H1 (cell line): ENCODE results near the gene GALNT1. TPM values are rescaled to one million over a fixed set of nuclear protein-coding genes. Genes with fewer than 3 reads are reported as not detected.

ENCODE experiments used
- CBX8 ChIP-seq: fragments of 300-800, 300-1000 bp; sonication (generic); IDR thresholded peaks from 2 replicates; pipeline ENCODE4 v1.7.1; 2016; ENCODE audit warnings: low read depth, low read length, borderline replicate concordance
- EP300 ChIP-seq, 2 experiments: IDR thresholded peaks; 1 replicate in 1 of 2; 2 replicates in 1 of 2; pipeline ENCODE4 v1.6.1; 2011 to 2012; ENCODE audit warnings: low read depth in 2 of 2, low read length in 2 of 2, mild to moderate bottlenecking in 2 of 2, borderline replicate concordance in 1 of 2, inconsistent platforms in 1 of 2, moderate library complexity in 1 of 2
- GABPA ChIP-seq: IDR thresholded peaks from 2 replicates; pipeline ENCODE4 v1.6.1; 2011; ENCODE audit warnings: mild to moderate bottlenecking, low read length, moderate library complexity, borderline replicate concordance; ENCODE audit not compliant: insufficient read depth
- HDAC2 ChIP-seq, 2 experiments: fragments of 300-600 bp in 1 of 2; sonication (generic) in 1 of 2; IDR thresholded peaks; 2 replicates each; pipeline ENCODE4 v1.6.1; 2011 to 2012; ENCODE audit warnings: low read depth in 2 of 2, low read length in 2 of 2, mild to moderate bottlenecking in 2 of 2, moderate library complexity in 2 of 2, borderline replicate concordance in 1 of 2, inconsistent platforms in 1 of 2
- HDAC6 ChIP-seq: IDR thresholded peaks from one replicate; pipeline ENCODE4 v1.7.1; 2012; ENCODE audit warnings: low read depth, mild to moderate bottlenecking, inconsistent platforms, low read length, moderate library complexity
- JUN ChIP-seq: IDR thresholded peaks from 2 replicates; pipeline ENCODE4 v1.6.1; 2011; ENCODE audit warnings: low read depth, mild to moderate bottlenecking, improper control_type of control experiment, low read length
- JUND ChIP-seq: IDR thresholded peaks from 2 replicates; pipeline ENCODE4 v1.6.1; 2011; ENCODE audit warnings: mild to moderate bottlenecking, improper control_type of control experiment, low read length
- KDM1A ChIP-seq: fragments of 200-600, 300-600 bp; sonication (generic); IDR thresholded peaks from 2 replicates; pipeline ENCODE4 v1.7.1; 2016; ENCODE audit warnings: mild to moderate bottlenecking, low read length, borderline replicate concordance
- KDM4A ChIP-seq: IDR thresholded peaks from one replicate; pipeline ENCODE4 v1.7.1; 2012; ENCODE audit warnings: low read depth, mild to moderate bottlenecking, moderate library complexity, low read length, inconsistent platforms; ENCODE audit not compliant: severe bottlenecking
- KDM5A ChIP-seq: fragments of 200-600 bp; IDR thresholded peaks from 2 replicates; pipeline ENCODE4 v1.7.1; 2012; ENCODE audit warnings: mild to moderate bottlenecking, low read length, inconsistent platforms, mixed read lengths
- MAX ChIP-seq: IDR thresholded peaks from 2 replicates; pipeline ENCODE4 v1.6.1; 2012; ENCODE audit warnings: inconsistent platforms
- NANOG ChIP-seq: IDR thresholded peaks from 2 replicates; pipeline ENCODE4 v1.6.1; 2011; ENCODE audit warnings: low read length, low read depth, mild to moderate bottlenecking, inconsistent platforms; ENCODE audit not compliant: insufficient read depth, poor library complexity, severe bottlenecking
- PHF8 ChIP-seq: fragments of 200-600 bp; sonication (generic); conservative IDR thresholded peaks from 2 replicates; pipeline ENCODE4 v1.7.1; 2012; ENCODE audit warnings: low read depth, mild to moderate bottlenecking, inconsistent platforms, low read length, moderate library complexity
- POLR2A ChIP-seq, 2 experiments: IDR thresholded peaks; 1 replicate in 1 of 2; 2 replicates in 1 of 2; pipeline ENCODE4 v1.6.1; 2011; ENCODE audit warnings: low read depth in 2 of 2, low read length in 2 of 2, mild to moderate bottlenecking in 2 of 2; ENCODE audit errors: control extremely low read depth in 1 of 2
- POLR2AphosphoS5 ChIP-seq: IDR thresholded peaks from 2 replicates; pipeline ENCODE4 v1.6.1; 2011; ENCODE audit warnings: low read depth, low read length
- RNF2 ChIP-seq: fragments of 200-900, 300-1000 bp; sonication (generic); IDR thresholded peaks from 2 replicates; pipeline ENCODE4 v1.7.1; 2016; ENCODE audit warnings: borderline replicate concordance, low read depth, mild to moderate bottlenecking, antibody characterized with exemption, low read length; ENCODE audit not compliant: poor library complexity, severe bottlenecking; ENCODE audit errors: missing control alignments
- SAP30 ChIP-seq: fragments of 300-600 bp; sonication (generic); IDR thresholded peaks from 2 replicates; pipeline ENCODE4 v1.7.1; 2012; ENCODE audit warnings: low read length, moderate library complexity, mild to moderate bottlenecking, inconsistent platforms; ENCODE audit not compliant: insufficient read depth, insufficient replicate concordance
- SP2 ChIP-seq: IDR thresholded peaks from 2 replicates; pipeline ENCODE4 v1.6.1; 2012; ENCODE audit warnings: mild to moderate bottlenecking, low read length, inconsistent platforms
- SUZ12 ChIP-seq: fragments of 200-600 bp; sonication (generic); IDR thresholded peaks from 2 replicates; pipeline ENCODE4 v1.6.1; 2012; ENCODE audit warnings: mild to moderate bottlenecking, inconsistent platforms, low read length, moderate library complexity, mixed read lengths
- TAF1 ChIP-seq: IDR thresholded peaks from 2 replicates; pipeline ENCODE4 v1.6.1; 2011; ENCODE audit warnings: mild to moderate bottlenecking, low read depth, low read length
- TCF12 ChIP-seq: IDR thresholded peaks from 2 replicates; pipeline ENCODE4 v1.6.1; 2011; ENCODE audit warnings: low read depth, mild to moderate bottlenecking, low read length
- TEAD4 ChIP-seq: IDR thresholded peaks from 2 replicates; pipeline ENCODE4 v1.6.1; 2012; ENCODE audit warnings: low read depth, low read length, inconsistent platforms, mixed read lengths
- YY1 ChIP-seq: IDR thresholded peaks from 2 replicates; pipeline ENCODE4 v1.6.1; 2011; ENCODE audit warnings: low read depth, mild to moderate bottlenecking, low read length
- polyA plus RNA-seq, 7 experiments: library from polyadenylated mRNA; depleted of rRNA in 3 of 7; stranded (reverse) in 5 of 7; unstranded in 2 of 7; fragments of >200 nt in 5 of 7; fragments of 200-250 nt in 2 of 7; gene quantifications; 1 replicate in 5 of 7; 2 replicates in 1 of 7; 4 replicates in 1 of 7; pipeline versions ENCODE4 v1.2.1 to v1.2.3, GENCODE V29; 2011 to 2013; ENCODE audit warnings: missing spikeins in 2 of 7, mixed read lengths in 2 of 7
- total RNA-seq: library from RNA; stranded (reverse); fragmentation: NEBNext Ultra II Directional; extraction: Animal tissue kit (Norgen Biotek cat#: 25700); gene quantifications from 2 replicates; pipeline ENCODE4 v1.2.1, GENCODE V29; 2021

Gene GALNT1
- total and polyA plus RNA-seq, 2 of the 8 experiments (the other 6 are each of a cell fraction or from before 2014, with no cell fraction given), result 22.4 to 101 TPM

- TF ChIP-seq YY1 (no peak; the same call in 1 of the 2 replicates), MAX (0 out of 2 replicates have a peak, but pooled peaks have one; percentile 27), EP300 (IDR thresholded peaks at IDR 0.05; ENCODE audit: borderline replicate concordance in 1 of 2, low read depth in 2 of 2, low read length in 2 of 2) (no peak), HDAC2 (IDR thresholded peaks at IDR 0.05; ENCODE audit: borderline replicate concordance in 1 of 2, low read depth in 2 of 2, low read length in 2 of 2) (no peak), KDM1A (no peak), POLR2AphosphoS5 (no peak), KDM4A (peak; percentile 22), RNF2 (no peak), SUZ12 (no peak), JUND (no peak), TAF1 (0 out of 2 replicates have a peak, but pooled peaks have one; percentile 41), NANOG (no peak), SAP30 (no peak), CBX8 (no peak), HDAC6 (no peak), POLR2A (IDR thresholded peaks at IDR 0.05; ENCODE audit: control extremely low read depth in 1 of 2, low read depth in 2 of 2, low read length in 2 of 2) (no peak; a peak in 1 of 3 replicates), TCF12 (no peak), GABPA (no peak), TEAD4 (no peak), JUN (no peak), PHF8 (peak; percentile 33; the same call in 1 of the 2 replicates), SP2 (no peak), KDM5A (no peak)
Observed at GRCh38 chr18:35581898-35582641, 530 bp downstream of the GALNT1 start (continued).
